Pancreas (tissue), 10 donors: ENCODE results near the gene ACSL5. TPM values are rescaled to one million over a fixed set of nuclear protein-coding genes. Genes with fewer than 3 reads are reported as not detected.

ENCODE experiments used
- ATAC-seq, 4 donors: fragments of 200-7000 bp; cut with Tn5 transposase; one replicate each; pipeline versions ENCODE4 v1.8.0 to v1.9.1; 2020; ENCODE audit warnings: mild to moderate bottlenecking in 4 of 4, moderate library complexity in 4 of 4
- DNase-seq, 6 donors: peaks; one replicate each; pipeline ENCODE4 v3.0.0-alpha.2; 2020
- FAIRE-seq: peaks from 2 replicates; lab custom pipeline; 2012; peaks lifted over from hg19 to GRCh38; lab: Jason Lieb, UNC
- H3K27ac ChIP-seq, 4 donors: fragments of 200-600 bp; sonication (generic); 1 replicate in 3 of 4; 2 replicates in 1 of 4; pipeline versions ENCODE4 v1.5.0 to v1.8.0; 2020
- H3K27me3 ChIP-seq, 4 donors: fragments of 200-600 bp; one replicate each; pipeline ENCODE4 v1.8.0; 2021
- H3K36me3 ChIP-seq, 3 donors: fragments of 200-600 bp; sonication (generic) in 1 of 3; one replicate each; pipeline versions ENCODE4 v1.5.0 to v1.8.0; 2020 to 2021
- H3K4me1 ChIP-seq, 3 donors: fragments of 200-600 bp; one replicate each; pipeline ENCODE4 v1.8.0; 2021
- H3K4me3 ChIP-seq, 4 donors: fragments of 200-600 bp; sonication (generic) in 2 of 4; one replicate each; pipeline versions ENCODE4 v1.5.0 to v1.8.0; 2020 to 2021
- H3K9me3 ChIP-seq, 4 donors: fragments of 200-600 bp; one replicate each; pipeline ENCODE4 v1.8.0; 2021
- WGBS, 2 donors: extraction: QIAGEN DNeasy Blood & Tissue Kit; methylation state at CpG; one replicate each; pipeline ENCODE4 v1.1.7; 2013; 5-methylcytosine and 5-hydroxymethylcytosine counted together
- intact Hi-C, 3 donors: fragments of 100-400 bp; cut with DNase I; formaldehyde crosslinking; loops; one replicate each; pipeline versions ENCODE4 v1.11.1 to v1.14.2; 2022
- polyA plus RNA-seq, 2 donors: library from polyadenylated mRNA; stranded (reverse); fragments of 200-250 nt; gene quantifications; one replicate each; pipeline ENCODE4 v1.2.3, GENCODE V29; 2013
- total RNA-seq, 6 donors: library from RNA; stranded (reverse); fragmentation: NEBNext Ultra II Directional in 4 of 6; extraction: Animal tissue kit (Norgen Biotek cat#: 25700) in 4 of 6; gene quantifications; one replicate each; pipeline versions ENCODE4 v1.2.1 to v1.2.4, GENCODE V29; 2021 to 2023
- TF ChIP-seq, protein P1 (sequence below), 4 donors: fragments of 200-600 bp; sonication (generic) in 3 of 4; IDR thresholded peaks; one replicate each; pipeline versions ENCODE4 v1.5.0 to v1.8.0; 2021; ENCODE audit warnings: antibody characterized with exemption in 4 of 4
- donor health status: healthy with polysubstance abuse.
- donor health status: DM: no; HTN: no; CAD: no; lungs with moderate emphysema.
- donor health status: DM: no; HTN: no; CAD: no.
- donor health status: control.
- donor health status: control.
- donor health status: Bipolar disorder and iron deficiency.
- donor health status: DM: yes; HTN: yes; CAD: no.
- donor health status: DM: no; HTN: no; CAD: no.
- donor health status: DM: no; HTN: no; CAD: no.
- donor health status: DM: yes; HTN: yes; CAD: no.

Gene ACSL5
- total and polyA plus RNA-seq, 8 donors = 2.2 to 7.2 (median 3.7) TPM

DNA sequence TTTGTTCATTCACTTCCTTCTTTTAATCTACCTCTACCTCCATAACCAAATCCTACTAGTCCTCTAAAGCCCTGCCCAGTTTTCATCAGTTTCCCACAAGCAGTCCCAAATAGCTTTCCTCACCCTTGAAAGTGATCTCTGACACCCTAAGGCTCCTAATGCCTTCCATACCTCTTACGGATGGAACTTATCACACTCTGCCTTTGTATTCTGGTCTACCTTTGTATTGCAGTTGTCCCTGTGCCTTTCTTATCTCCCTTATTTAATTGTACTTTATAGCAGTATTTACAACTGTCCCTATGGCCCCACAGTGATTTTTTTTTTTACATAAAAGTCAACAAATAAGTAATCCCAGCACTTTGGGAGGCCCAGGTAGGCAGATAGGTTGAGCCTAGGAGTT is 33.8 kb downstream of the ACSL5 start:
- no peak overlapping the region for H3K27ac ChIP-seq
- whole genome bisulfite sequencing, 2 donors = 83 to 100% methylated on average over 1 of the region's 1 CpG
- H3K36me3 ChIP-seq = no peaks in the 10 kb centered on the region
- H3K4me3 ChIP-seq = no peak overlapping the region
- no peaks in the 10 kb centered on the region for H3K27me3 ChIP-seq
- TF ChIP-seq, protein P1, sequence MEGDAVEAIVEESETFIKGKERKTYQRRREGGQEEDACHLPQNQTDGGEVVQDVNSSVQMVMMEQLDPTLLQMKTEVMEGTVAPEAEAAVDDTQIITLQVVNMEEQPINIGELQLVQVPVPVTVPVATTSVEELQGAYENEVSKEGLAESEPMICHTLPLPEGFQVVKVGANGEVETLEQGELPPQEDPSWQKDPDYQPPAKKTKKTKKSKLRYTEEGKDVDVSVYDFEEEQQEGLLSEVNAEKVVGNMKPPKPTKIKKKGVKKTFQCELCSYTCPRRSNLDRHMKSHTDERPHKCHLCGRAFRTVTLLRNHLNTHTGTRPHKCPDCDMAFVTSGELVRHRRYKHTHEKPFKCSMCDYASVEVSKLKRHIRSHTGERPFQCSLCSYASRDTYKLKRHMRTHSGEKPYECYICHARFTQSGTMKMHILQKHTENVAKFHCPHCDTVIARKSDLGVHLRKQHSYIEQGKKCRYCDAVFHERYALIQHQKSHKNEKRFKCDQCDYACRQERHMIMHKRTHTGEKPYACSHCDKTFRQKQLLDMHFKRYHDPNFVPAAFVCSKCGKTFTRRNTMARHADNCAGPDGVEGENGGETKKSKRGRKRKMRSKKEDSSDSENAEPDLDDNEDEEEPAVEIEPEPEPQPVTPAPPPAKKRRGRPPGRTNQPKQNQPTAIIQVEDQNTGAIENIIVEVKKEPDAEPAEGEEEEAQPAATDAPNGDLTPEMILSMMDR (IDR thresholded peaks at IDR 0.05) = no peak
- no peaks in the 10 kb centered on the region for H3K4me1 ChIP-seq
- ATAC-seq = no peak
- no peak for FAIRE-seq
- no peaks in the 10 kb centered on the region for H3K9me3 ChIP-seq
- DNase-seq = no peak
- intact Hi-C loops = no loop called here

DNA sequence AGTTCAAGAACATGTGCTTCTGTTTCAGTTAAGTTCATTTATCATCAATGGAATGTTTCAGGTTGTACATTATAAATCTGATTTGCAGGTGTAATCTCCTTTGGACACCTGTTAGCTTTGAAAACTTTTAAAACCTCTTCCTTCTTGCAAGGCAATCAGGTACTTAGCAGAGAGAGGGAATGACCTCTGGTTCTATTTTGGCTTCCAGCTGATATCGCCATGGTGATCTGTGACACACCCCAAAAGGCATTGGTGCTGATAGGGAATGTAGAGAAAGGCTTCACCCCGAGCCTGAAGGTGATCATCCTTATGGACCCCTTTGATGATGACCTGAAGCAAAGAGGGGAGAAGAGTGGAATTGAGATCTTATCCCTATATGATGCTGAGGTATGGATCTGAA is 35.4 kb downstream of the ACSL5 start:
- no peaks in the 10 kb centered on the region for H3K9me3 ChIP-seq
- 44 to 53% methylated on average over 2 of the region's 2 CpGs for WGBS, 2 donors
- FAIRE-seq (no peak), DNase-seq (no peak), ATAC-seq (no peak)
- H3K27me3 ChIP-seq = no peaks in the 10 kb centered on the region
- H3K4me1 ChIP-seq = no peaks in the 10 kb centered on the region
- no peak overlapping the region for H3K4me3 ChIP-seq
- TF ChIP-seq, protein P1 (IDR thresholded peaks at IDR 0.05) = no peak
- intact Hi-C loops = no loop called here
- no peak overlapping the region for H3K27ac ChIP-seq
- no peaks in the 10 kb centered on the region for H3K36me3 ChIP-seq

DNA sequence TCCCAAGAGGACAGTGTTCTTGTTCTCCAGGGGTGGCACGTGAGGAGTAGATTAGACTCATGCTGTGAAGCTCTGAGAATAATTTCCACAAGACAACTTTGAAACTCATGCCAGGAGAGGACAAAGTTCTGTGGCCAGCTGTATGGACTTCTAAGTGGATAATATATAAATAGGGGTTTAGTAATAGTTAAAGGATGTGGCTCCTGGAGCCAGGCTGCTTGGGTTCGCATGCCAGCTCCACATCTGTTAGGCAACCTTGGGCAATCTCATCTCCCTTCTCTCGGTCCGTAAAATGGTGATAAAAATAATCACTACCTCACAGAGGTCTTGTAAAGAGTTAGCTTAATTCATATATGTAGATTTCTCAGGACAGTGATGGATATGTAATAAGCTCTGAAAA is 35.8 kb downstream of the ACSL5 start:
- no peak overlapping the region for H3K27ac ChIP-seq
- H3K9me3 ChIP-seq = no peaks in the 10 kb centered on the region
- H3K4me3 ChIP-seq = no peak overlapping the region
- ATAC-seq = no peak
- FAIRE-seq = no peak
- 35 to 38% methylated on average over 4 of the region's 4 CpGs for WGBS, 2 donors
- H3K36me3 ChIP-seq = no peaks in the 10 kb centered on the region
- H3K27me3 ChIP-seq = no peaks in the 10 kb centered on the region
- DNase-seq = no peak
- TF ChIP-seq, protein P1 (IDR thresholded peaks at IDR 0.05) = no peak
- no peaks in the 10 kb centered on the region for H3K4me1 ChIP-seq
- intact Hi-C loops = no loop called here

DNA sequence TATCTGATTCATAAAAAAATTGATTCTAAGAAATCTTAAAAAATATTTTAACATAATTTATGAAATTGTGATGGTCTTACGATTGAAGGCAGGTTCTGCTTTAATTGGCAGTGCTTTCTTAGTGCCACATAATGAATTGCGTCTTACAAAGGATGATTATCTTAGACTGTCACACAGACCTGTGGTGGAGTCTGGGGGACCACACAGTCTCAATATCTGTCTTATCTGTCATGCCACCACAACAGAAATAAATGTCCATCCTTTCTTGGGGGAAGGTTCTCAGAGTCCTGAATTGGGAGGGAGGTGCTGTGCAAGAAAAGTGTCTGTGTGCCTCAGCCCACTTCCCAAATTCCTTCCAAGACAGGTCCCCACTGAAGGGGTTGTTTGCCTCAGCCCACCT is 38.8 kb downstream of the ACSL5 start:
- no peaks in the 10 kb centered on the region for H3K4me1 ChIP-seq
- no peak for DNase-seq
- H3K4me3 ChIP-seq = no peak overlapping the region
- WGBS, 2 donors = 75 to 82% methylated on average over 2 of the region's 2 CpGs
- H3K36me3 ChIP-seq = no peaks in the 10 kb centered on the region
- H3K9me3 ChIP-seq = no peaks in the 10 kb centered on the region
- no peaks in the 10 kb centered on the region for H3K27me3 ChIP-seq
- no peak for ATAC-seq
- TF ChIP-seq, protein P1 (IDR thresholded peaks at IDR 0.05) = no peak
- no peak overlapping the region for H3K27ac ChIP-seq
- no peak for FAIRE-seq
- intact Hi-C loops = no loop called here

DNA sequence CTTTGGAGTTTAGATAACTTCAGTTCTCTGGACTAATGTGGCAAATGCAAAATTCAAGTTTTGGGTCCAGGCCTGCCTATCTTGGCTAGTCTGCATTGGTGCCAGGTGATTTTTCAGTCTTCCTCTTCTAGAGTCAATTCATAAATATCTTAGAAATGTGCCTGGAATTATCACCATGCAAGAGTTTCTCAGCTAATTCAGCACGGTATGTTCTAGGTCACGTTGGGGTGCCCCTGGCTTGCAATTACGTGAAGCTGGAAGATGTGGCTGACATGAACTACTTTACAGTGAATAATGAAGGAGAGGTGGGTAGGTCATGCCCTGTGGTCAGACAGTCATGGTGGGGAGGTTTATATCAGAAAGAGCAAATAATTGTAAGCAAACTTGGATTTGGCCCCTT is 47.8 kb downstream of the ACSL5 start:
- DNase-seq (no peak), FAIRE-seq (no peak), ATAC-seq (no peak)
- WGBS, 2 donors = 90 to 94% methylated on average over 3 of the region's 3 CpGs
- Histone ChIP-seq H3K4me3 (no peak overlapping the region), H3K4me1 (no peaks in the 10 kb centered on the region), H3K9me3 (no peaks in the 10 kb centered on the region), H3K36me3 (peaks cover 0 to 5% (median 0%) of the 10 kb centered on the region in 3 donors), H3K27ac (no peak overlapping the region), H3K27me3 (no peaks in the 10 kb centered on the region)
- intact Hi-C loops = no loop called here
- TF ChIP-seq, protein P1 (IDR thresholded peaks at IDR 0.05) = no peak
